H1 (cell line): ENCODE measurements around the gene RRM2. TPM values are rescaled to one million over a fixed set of nuclear protein-coding genes. Genes with fewer than 3 reads are reported as not detected.

ENCODE experiments used
- CTCF ChIA-PET: fragments of 300-600 bp; sonication (Branson Sonifier 250); formaldehyde crosslinking; loops from one replicate; lab custom pipeline; 2021; ENCODE audit not compliant: partially characterized antibody; lab: Charles Lee
- POLR2A ChIA-PET: fragments of 300-600 bp; sonication (Branson Sonifier 250); formaldehyde crosslinking; loops from one replicate; lab custom pipeline; 2021; ENCODE audit warnings: inconsistent platforms; ENCODE audit not compliant: partially characterized antibody; lab: Charles Lee
- DNase-seq, 2 experiments: peaks; one replicate each; pipeline versions ENCODE4 v3.0.0 to v3.0.0-alpha.2; 2010 to 2022; ENCODE audit warnings: low spot score in 2 of 2, low read depth in 1 of 2, mixed read lengths in 1 of 2
- FAIRE-seq: peaks from 2 replicates; lab custom pipeline; 2011; peaks lifted over from hg19 to GRCh38; lab: Jason Lieb, UNC
- H2AFZ ChIP-seq: 2 replicates; pipeline ENCODE4 v1.8.1; 2012; ENCODE audit warnings: low read length, inconsistent platforms
- H2AK5ac ChIP-seq: 2 replicates; pipeline ENCODE4 v1.6.1; 2013; ENCODE audit warnings: low read depth, low read length
- H2BK120ac ChIP-seq: replicated peaks from 2 replicates; pipeline ENCODE3; 2013; ENCODE audit warnings: low read depth, low read length, inconsistent platforms
- H2BK12ac ChIP-seq: 2 replicates; pipeline ENCODE4 v1.6.1; 2013; ENCODE audit warnings: low read depth, low read length
- H2BK15ac ChIP-seq: 2 replicates; pipeline ENCODE4 v1.6.1; 2013; ENCODE audit warnings: low read length
- H2BK20ac ChIP-seq: 2 replicates; pipeline ENCODE4 v1.6.1; 2013; ENCODE audit warnings: low read length
- H2BK5ac ChIP-seq: 2 replicates; pipeline ENCODE4 v1.6.1; 2013; ENCODE audit warnings: low read depth, low read length
- H3K14ac ChIP-seq: 2 replicates; pipeline ENCODE4 v1.6.1; 2013; ENCODE audit warnings: inconsistent platforms; ENCODE audit not compliant: insufficient read length
- H3K18ac ChIP-seq: 2 replicates; pipeline ENCODE4 v1.6.1; 2013; ENCODE audit warnings: low read length; ENCODE audit errors: extremely low read depth
- H3K23ac ChIP-seq: 2 replicates; pipeline ENCODE4 v1.6.1; 2013; ENCODE audit warnings: inconsistent platforms; ENCODE audit not compliant: insufficient read length
- H3K23me2 ChIP-seq: 2 replicates; pipeline ENCODE4 v1.6.1; 2013; ENCODE audit warnings: low read depth, low read length
- H3K27ac ChIP-seq: 2 replicates; pipeline ENCODE4 v1.6.1; 2011; ENCODE audit warnings: low read depth, low read length, inconsistent platforms
- H3K27me3 ChIP-seq, 4 experiments: replicated peaks in 1 of 4; 1 replicate in 1 of 4; 2 replicates in 3 of 4; pipeline versions ENCODE4 v1.6.1 to v1.8.1; 2011 to 2013; ENCODE audit warnings: low read length in 3 of 4, mild to moderate bottlenecking in 3 of 4, inconsistent platforms in 2 of 4, mixed read lengths in 2 of 4, moderate library complexity in 1 of 4; ENCODE audit not compliant: control insufficient read depth in 3 of 4, insufficient read depth in 3 of 4; ENCODE audit errors: extremely low read depth in 1 of 4
- H3K36me3 ChIP-seq, 4 experiments: 2 replicates each; pipeline versions ENCODE4 v1.6.1 to v1.8.1; 2011 to 2013; ENCODE audit warnings: mild to moderate bottlenecking in 4 of 4, low read length in 3 of 4, moderate library complexity in 2 of 4, control low read depth in 1 of 4, inconsistent platforms in 1 of 4; ENCODE audit not compliant: insufficient read depth in 4 of 4, control insufficient read depth in 2 of 4
- H3K4ac ChIP-seq: replicated peaks from 2 replicates; pipeline ENCODE3; 2013; ENCODE audit warnings: low read length, low read depth, mixed read lengths, inconsistent platforms; ENCODE audit not compliant: insufficient read length
- H3K4me1 ChIP-seq, 4 experiments: replicated peaks in 1 of 4; 1 replicate in 1 of 4; 2 replicates in 3 of 4; pipeline versions ENCODE4 v1.6.1 to v1.8.1; 2011 to 2013; ENCODE audit warnings: low read length in 3 of 4, inconsistent platforms in 2 of 4, mixed read lengths in 1 of 4; ENCODE audit not compliant: insufficient read depth in 4 of 4, control insufficient read depth in 3 of 4
- H3K4me2 ChIP-seq, 2 experiments: 2 replicates each; pipeline versions ENCODE4 v1.6.1 to v1.8.1; 2011 to 2013; ENCODE audit warnings: low read depth in 2 of 2, low read length in 2 of 2, control low read depth in 1 of 2, inconsistent platforms in 1 of 2, mild to moderate bottlenecking in 1 of 2; ENCODE audit not compliant: insufficient read depth in 1 of 2
- H3K4me3 ChIP-seq, 4 experiments: fragments of 200-600, 300-600 bp in 1 of 4; sonication (generic), shearing (Covaris generic), sonication (Bioruptor Twin) in 1 of 4; 2 replicates each; pipeline versions ENCODE4 v1.5.1 to v1.8.1; 2011 to 2016; ENCODE audit warnings: low read length in 4 of 4, low read depth in 3 of 4, control low read depth in 2 of 4, inconsistent platforms in 2 of 4, mild to moderate bottlenecking in 2 of 4, mixed read lengths in 1 of 4, moderate library complexity in 1 of 4; ENCODE audit not compliant: insufficient read depth in 2 of 4; ENCODE audit errors: extremely low read depth in 1 of 4
- H3K56ac ChIP-seq: replicated peaks from 2 replicates; pipeline ENCODE3; 2013; ENCODE audit warnings: low read depth, mild to moderate bottlenecking, mixed read lengths, low read length, inconsistent platforms; ENCODE audit not compliant: insufficient read length
- H3K79me1 ChIP-seq: 2 replicates; pipeline ENCODE4 v1.6.1; 2013; ENCODE audit warnings: low read depth, low read length, control low read depth
- H3K79me2 ChIP-seq, 2 experiments: 2 replicates each; pipeline versions ENCODE4 v1.6.1 to v1.8.1; 2012 to 2013; ENCODE audit warnings: low read length in 2 of 2, mild to moderate bottlenecking in 2 of 2, inconsistent platforms in 1 of 2; ENCODE audit not compliant: insufficient read depth in 2 of 2, control insufficient read depth in 1 of 2
- H3K9ac ChIP-seq, 4 experiments: replicated peaks in 1 of 4; 1 replicate in 1 of 4; 2 replicates in 3 of 4; pipeline versions ENCODE4 v1.6.1 to v1.8.1; 2011 to 2013; ENCODE audit warnings: low read depth in 3 of 4, low read length in 3 of 4, control low read depth in 2 of 4, mild to moderate bottlenecking in 2 of 4, moderate library complexity in 2 of 4, inconsistent platforms in 1 of 4; ENCODE audit errors: extremely low read depth in 1 of 4
- H3K9me3 ChIP-seq, 2 experiments: 2 replicates each; pipeline versions ENCODE4 v1.6.1 to v1.8.1; 2012 to 2013; ENCODE audit warnings: mild to moderate bottlenecking in 2 of 2, moderate library complexity in 2 of 2, control low read depth in 1 of 2, inconsistent platforms in 1 of 2, low read depth in 1 of 2, low read length in 1 of 2, mixed read lengths in 1 of 2; ENCODE audit not compliant: insufficient read depth in 2 of 2
- H4K20me1 ChIP-seq, 2 experiments: replicated peaks in 1 of 2; 2 replicates each; pipeline versions ENCODE3 to v1.8.1; 2011 to 2013; ENCODE audit warnings: inconsistent platforms in 2 of 2, low read length in 2 of 2, mild to moderate bottlenecking in 1 of 2; ENCODE audit not compliant: insufficient read depth in 2 of 2, control insufficient read depth in 1 of 2
- H4K5ac ChIP-seq: 2 replicates; pipeline ENCODE4 v1.6.1; 2013; ENCODE audit warnings: low read length, low read depth, mixed read lengths, inconsistent platforms; ENCODE audit not compliant: insufficient read length
- H4K8ac ChIP-seq: 2 replicates; pipeline ENCODE4 v1.8.0; 2013; ENCODE audit warnings: mild to moderate bottlenecking, moderate library complexity, low read length, inconsistent platforms; ENCODE audit not compliant: insufficient read depth; ENCODE audit errors: extremely low read depth
- H4K91ac ChIP-seq: replicated peaks from 2 replicates; pipeline ENCODE3; 2013; ENCODE audit warnings: low read length, mixed read lengths, inconsistent platforms; ENCODE audit not compliant: insufficient read length
- BACH1 ChIP-seq: IDR thresholded peaks from 2 replicates; pipeline ENCODE4 v1.6.1; 2012; ENCODE audit warnings: low read length, improper control_type of control experiment
- BCL11A ChIP-seq, 2 experiments: IDR thresholded peaks; one replicate each; pipeline ENCODE4 v1.6.1; 2011; ENCODE audit warnings: low read depth in 2 of 2, low read length in 2 of 2, mild to moderate bottlenecking in 2 of 2
- EP300 ChIP-seq, 2 experiments: IDR thresholded peaks; 1 replicate in 1 of 2; 2 replicates in 1 of 2; pipeline ENCODE4 v1.6.1; 2011 to 2012; ENCODE audit warnings: low read depth in 2 of 2, low read length in 2 of 2, mild to moderate bottlenecking in 2 of 2, borderline replicate concordance in 1 of 2, inconsistent platforms in 1 of 2, moderate library complexity in 1 of 2
- FOSL1 ChIP-seq: IDR thresholded peaks from 2 replicates; pipeline ENCODE4 v1.6.1; 2011; ENCODE audit warnings: mild to moderate bottlenecking, low read depth, low read length, moderate library complexity; ENCODE audit not compliant: insufficient read depth
- GTF2F1 ChIP-seq: IDR thresholded peaks from 2 replicates; pipeline ENCODE4 v1.6.1; 2012; ENCODE audit warnings: low read depth, low read length, improper control_type of control experiment, borderline replicate concordance
- KDM4A ChIP-seq: IDR thresholded peaks from one replicate; pipeline ENCODE4 v1.7.1; 2012; ENCODE audit warnings: low read depth, mild to moderate bottlenecking, moderate library complexity, low read length, inconsistent platforms; ENCODE audit not compliant: severe bottlenecking
- KDM5A ChIP-seq: fragments of 200-600 bp; IDR thresholded peaks from 2 replicates; pipeline ENCODE4 v1.7.1; 2012; ENCODE audit warnings: mild to moderate bottlenecking, low read length, inconsistent platforms, mixed read lengths
- POLR2A ChIP-seq, 2 experiments: IDR thresholded peaks; 1 replicate in 1 of 2; 2 replicates in 1 of 2; pipeline ENCODE4 v1.6.1; 2011; ENCODE audit warnings: low read depth in 2 of 2, low read length in 2 of 2, mild to moderate bottlenecking in 2 of 2; ENCODE audit errors: control extremely low read depth in 1 of 2
- SIRT6 ChIP-seq: IDR thresholded peaks from one replicate; pipeline ENCODE4 v1.7.1; 2012; ENCODE audit warnings: low read length, inconsistent platforms
- WGBS, 2 experiments: shearing (Covaris generic) in 1 of 2; methylation state at CpG; one replicate each; pipeline versions ENCODE4 v1.1.6 to v1.1.7; 2013 to 2015; ENCODE audit warnings: low lambda C conversion rate in 2 of 2, mixed read lengths in 2 of 2, inconsistent platforms in 1 of 2, low coverage in 1 of 2, missing lambda C conversion rate in 1 of 2; ENCODE audit not compliant: insufficient replicate concordance in 2 of 2, insufficient coverage in 1 of 2, insufficient read length in 1 of 2; ENCODE audit errors: extremely low coverage in 1 of 2, missing lambda C conversion rate in 1 of 2; 5-methylcytosine and 5-hydroxymethylcytosine counted together
- polyA plus RNA-seq, 7 experiments: library from polyadenylated mRNA; depleted of rRNA in 3 of 7; stranded (reverse) in 5 of 7; unstranded in 2 of 7; fragments of >200 nt in 5 of 7; fragments of 200-250 nt in 2 of 7; gene quantifications; 1 replicate in 5 of 7; 2 replicates in 1 of 7; 4 replicates in 1 of 7; pipeline versions ENCODE4 v1.2.1 to v1.2.3, GENCODE V29; 2011 to 2013; ENCODE audit warnings: missing spikeins in 2 of 7, mixed read lengths in 2 of 7
- total RNA-seq: library from RNA; stranded (reverse); fragmentation: NEBNext Ultra II Directional; extraction: Animal tissue kit (Norgen Biotek cat#: 25700); gene quantifications from 2 replicates; pipeline ENCODE4 v1.2.1, GENCODE V29; 2021
- TF ChIP-seq, protein P1 (sequence below): IDR thresholded peaks from 2 replicates; pipeline ENCODE4 v1.6.1; 2012; ENCODE audit warnings: inconsistent platforms
- TF ChIP-seq, protein P2 (sequence below): IDR thresholded peaks from 2 replicates; pipeline ENCODE4 v1.6.1; 2012; ENCODE audit warnings: low read length, inconsistent platforms

RRM2 gene
- total and polyA plus RNA-seq, 2 of the 8 experiments (the other 6 are each of a cell fraction or from before 2014, with no cell fraction given), result 37.7 to 215 TPM

DNA sequence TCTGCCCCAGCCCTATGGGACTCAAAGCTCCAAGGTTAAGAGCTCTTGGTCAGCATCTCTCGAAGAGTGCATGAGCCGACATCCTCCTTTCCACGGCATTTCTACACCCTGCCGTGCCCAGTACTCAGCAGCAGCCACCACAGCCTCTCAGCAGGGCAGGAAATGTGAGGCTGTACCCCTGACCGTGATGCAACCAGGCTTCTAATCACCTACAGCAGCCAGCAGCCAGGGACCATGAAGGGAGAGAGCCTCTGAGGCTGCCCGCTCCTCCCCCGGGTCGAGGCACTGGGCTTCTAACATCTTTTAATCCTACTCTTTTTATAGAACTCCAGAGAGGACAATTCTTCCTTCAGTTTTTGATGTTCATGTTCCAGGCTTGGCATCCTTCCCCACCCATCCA is 48.8 kb upstream of the RRM2 start:
- Histone ChIP-seq H4K8ac (no peak overlapping the region; the same call in 1 of the 2 replicates), H2BK20ac (no peak overlapping the region), H4K20me1 (no peaks in the 10 kb centered on the region), H2AFZ (no peak overlapping the region), H2BK120ac (no peak overlapping the region), H3K27me3 (peaks cover 6 to 8% (median 8%) of the 10 kb centered on the region in 4 experiments), H3K23ac (no peak overlapping the region), H2BK12ac (no peak overlapping the region), H3K79me2 (no peaks in the 10 kb centered on the region), H2BK5ac (no peak overlapping the region), H4K91ac (no peak overlapping the region), H3K9ac (no peak overlapping the region; a peak in 1 of 7 replicates), H3K4ac (no peak overlapping the region), H2AK5ac (no peak overlapping the region), H3K4me3 (no peak overlapping the region), H3K23me2 (0 out of 2 replicates have a peak, but pooled peaks cover 2% of the 10 kb centered on the region), H4K5ac (no peak overlapping the region), H3K18ac (no peak overlapping the region; the same call in 1 of the 2 replicates), H2BK15ac (no peak overlapping the region), H3K14ac (no peak overlapping the region), H3K4me2 (no peak overlapping the region), H3K4me1 (peaks cover under 1 to 14% (median 7%) of the 10 kb centered on the region in 4 experiments; a peak in 4 of 7 replicates), H3K9me3 (no peaks in the 10 kb centered on the region), H3K27ac (no peak overlapping the region), H3K79me1 (no peaks in the 10 kb centered on the region), H3K36me3 (no peaks in the 10 kb centered on the region), H3K56ac (no peak overlapping the region)
- 90% methylated on average over 8 of the region's 8 CpGs; no CpG with 5 or more reads in 1 of the 2 experiments for WGBS, 2 experiments
- ChIA-PET CTCF (interaction anchor here (0.6 to 20.0 kb wide), 15 partner anchors 10 to 361 kb away, joined by 3 to 429 read pairs (median 6); no protein-coding TSS in a partner anchor), POLR2A (interaction anchor here (0.9 to 1.1 kb wide), 3 partner anchors 18 to 48 kb away, joined by 3 to 4 read pairs (median 4); no protein-coding TSS in a partner anchor)
- FAIRE-seq (no peak), DNase-seq (no peak)
- TF ChIP-seq, protein P1, sequence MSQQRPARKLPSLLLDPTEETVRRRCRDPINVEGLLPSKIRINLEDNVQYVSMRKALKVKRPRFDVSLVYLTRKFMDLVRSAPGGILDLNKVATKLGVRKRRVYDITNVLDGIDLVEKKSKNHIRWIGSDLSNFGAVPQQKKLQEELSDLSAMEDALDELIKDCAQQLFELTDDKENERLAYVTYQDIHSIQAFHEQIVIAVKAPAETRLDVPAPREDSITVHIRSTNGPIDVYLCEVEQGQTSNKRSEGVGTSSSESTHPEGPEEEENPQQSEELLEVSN, result no peak
- no peak for TF ChIP-seq KDM5A
- TF ChIP-seq SIRT6, result no peak
- no peak for TF ChIP-seq BACH1
- TF ChIP-seq FOSL1, result no peak
- no peak for TF ChIP-seq EP300 (IDR thresholded peaks at IDR 0.05; ENCODE audit: borderline replicate concordance in 1 of 2, low read depth in 2 of 2, low read length in 2 of 2)
- TF ChIP-seq KDM4A, result no peak
- TF ChIP-seq GTF2F1, result no peak
- TF ChIP-seq, protein P2, sequence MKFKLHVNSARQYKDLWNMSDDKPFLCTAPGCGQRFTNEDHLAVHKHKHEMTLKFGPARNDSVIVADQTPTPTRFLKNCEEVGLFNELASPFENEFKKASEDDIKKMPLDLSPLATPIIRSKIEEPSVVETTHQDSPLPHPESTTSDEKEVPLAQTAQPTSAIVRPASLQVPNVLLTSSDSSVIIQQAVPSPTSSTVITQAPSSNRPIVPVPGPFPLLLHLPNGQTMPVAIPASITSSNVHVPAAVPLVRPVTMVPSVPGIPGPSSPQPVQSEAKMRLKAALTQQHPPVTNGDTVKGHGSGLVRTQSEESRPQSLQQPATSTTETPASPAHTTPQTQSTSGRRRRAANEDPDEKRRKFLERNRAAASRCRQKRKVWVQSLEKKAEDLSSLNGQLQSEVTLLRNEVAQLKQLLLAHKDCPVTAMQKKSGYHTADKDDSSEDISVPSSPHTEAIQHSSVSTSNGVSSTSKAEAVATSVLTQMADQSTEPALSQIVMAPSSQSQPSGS, result no peak
- no peak for TF ChIP-seq POLR2A (IDR thresholded peaks at IDR 0.05; ENCODE audit: control extremely low read depth in 1 of 2, low read depth in 2 of 2, low read length in 2 of 2)
- TF ChIP-seq BCL11A (IDR thresholded peaks at IDR 0.05; ENCODE audit: low read depth in 2 of 2, low read length in 2 of 2), result no peak
